T-helper 1 cell treated with Interleukin-12 subunit alpha and Interleukin-12 subunit beta and Interleukin-4 antibody, amounts not matched to agents 30 μg/mL and 1 μg/mL, for 36 hours (primary cell): Measurements from ENCODE around the gene ZDHHC8.

Experiments used
- H3K27ac Mint-ChIP-seq: one replicate; pipeline ENCODE4 v1.8.0; 2021; ENCODE audit warnings: mild to moderate bottlenecking, mixed read lengths
- H3K27me3 Mint-ChIP-seq: one replicate; pipeline ENCODE4 v1.8.0; 2021; ENCODE audit warnings: low read depth, mixed read lengths
- H3K36me3 Mint-ChIP-seq: one replicate; pipeline ENCODE4 v1.8.0; 2021; ENCODE audit warnings: low read depth, mixed read lengths
- H3K4me1 Mint-ChIP-seq: one replicate; pipeline ENCODE4 v1.8.0; 2021; ENCODE audit warnings: low read depth, mixed read lengths
- H3K4me3 Mint-ChIP-seq: one replicate; pipeline ENCODE4 v1.8.0; 2021; ENCODE audit warnings: mild to moderate bottlenecking, moderate library complexity, mixed read lengths
- H3K9me3 Mint-ChIP-seq: one replicate; pipeline ENCODE4 v1.8.0; 2021; ENCODE audit warnings: mixed read lengths

The ZDHHC8 gene

GRCh38 chr22:20137671-20138416, 6.2 kb downstream of the ZDHHC8 start:
- Mint-ChIP-seq H3K9me3 (no peaks in the 10 kb centered on the region), H3K36me3 (no peaks in the 10 kb centered on the region), H3K27ac (no peak overlapping the region), H3K27me3 (no peaks in the 10 kb centered on the region), H3K4me1 (peaks cover 6% of the 10 kb centered on the region), H3K4me3 (no peak overlapping the region)

DNA sequence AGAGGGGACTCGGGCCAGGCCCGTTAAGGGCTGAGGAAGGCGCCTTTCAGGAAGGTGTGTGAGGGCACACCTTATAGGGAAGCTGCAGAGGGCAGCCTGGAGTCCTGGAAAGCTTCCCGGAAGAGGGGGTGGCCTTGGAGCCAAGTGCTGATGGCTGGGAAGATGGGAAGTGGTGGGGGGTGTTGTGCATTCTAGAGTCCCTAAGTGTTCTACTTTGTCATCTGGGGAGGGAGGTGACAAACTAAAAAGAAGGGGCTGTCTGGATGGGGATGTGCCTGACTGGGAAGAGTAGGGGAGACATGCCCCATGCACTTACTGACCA, 6.8 kb downstream of the ZDHHC8 start:
- Mint-ChIP-seq H3K4me1 (peaks cover 3% of the 10 kb centered on the region), H3K27ac (no peak overlapping the region), H3K36me3 (no peaks in the 10 kb centered on the region), H3K27me3 (no peaks in the 10 kb centered on the region), H3K9me3 (no peaks in the 10 kb centered on the region), H3K4me3 (no peak overlapping the region)

- H3K36me3 Mint-ChIP-seq = no peaks in the 10 kb centered on the region
- H3K27ac Mint-ChIP-seq = no peak overlapping the region
- no peaks in the 10 kb centered on the region for H3K4me1 Mint-ChIP-seq
- H3K27me3 Mint-ChIP-seq = no peaks in the 10 kb centered on the region
- no peak overlapping the region for H3K4me3 Mint-ChIP-seq
- no peaks in the 10 kb centered on the region for H3K9me3 Mint-ChIP-seq
These were observed 7.3 kb downstream of the ZDHHC8 start for GRCh38 chr22:20138868-20139267.

GRCh38 chr22:20139391-20140106, 7.9 kb downstream of the ZDHHC8 start:
- Mint-ChIP-seq H3K4me3 (no peak overlapping the region), H3K4me1 (no peaks in the 10 kb centered on the region), H3K36me3 (no peaks in the 10 kb centered on the region), H3K9me3 (no peaks in the 10 kb centered on the region), H3K27me3 (no peaks in the 10 kb centered on the region), H3K27ac (no peak overlapping the region)

DNA sequence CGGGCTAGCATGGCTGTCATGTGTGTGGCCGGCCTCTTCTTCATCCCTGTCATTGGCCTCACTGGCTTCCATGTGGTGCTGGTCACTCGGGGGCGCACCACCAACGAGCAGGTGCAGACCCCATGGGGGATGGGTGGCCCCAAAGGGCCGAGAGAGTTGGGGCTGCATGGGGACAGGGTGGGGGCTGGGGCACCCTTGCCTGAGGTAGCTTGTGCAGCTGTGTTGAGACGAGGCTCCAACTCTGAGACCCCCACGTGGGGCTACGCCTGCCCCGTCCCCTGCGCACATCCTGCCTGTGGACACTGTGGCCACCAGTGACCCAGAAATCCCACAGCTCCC, 8.5 kb downstream of the ZDHHC8 start:
- Mint-ChIP-seq H3K4me1 (no peaks in the 10 kb centered on the region), H3K9me3 (no peaks in the 10 kb centered on the region)

DNA sequence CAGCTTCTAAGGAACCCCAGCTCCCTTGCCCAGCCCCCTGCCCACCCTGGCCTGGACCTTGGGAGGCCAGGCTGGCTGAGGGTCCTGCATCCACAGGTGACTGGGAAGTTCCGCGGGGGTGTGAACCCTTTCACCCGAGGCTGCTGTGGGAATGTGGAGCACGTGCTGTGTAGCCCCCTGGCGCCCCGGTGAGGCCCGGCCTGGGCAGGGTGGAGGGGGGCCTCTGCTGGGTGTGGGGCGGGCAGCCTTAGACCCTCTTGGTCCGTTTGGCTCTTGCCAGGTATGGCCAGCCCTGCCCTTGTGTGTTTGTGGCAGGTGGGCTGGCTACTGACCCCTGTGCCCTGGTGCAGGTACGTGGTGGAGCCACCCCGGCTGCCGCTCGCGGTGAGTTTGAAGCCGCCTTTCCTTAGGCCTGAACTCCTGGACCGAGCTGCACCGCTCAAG, 8.9 kb downstream of the ZDHHC8 start:
- H3K27me3 Mint-ChIP-seq = no peaks in the 10 kb centered on the region
- H3K9me3 Mint-ChIP-seq = no peaks in the 10 kb centered on the region
- H3K27ac Mint-ChIP-seq = no peak overlapping the region
- H3K4me3 Mint-ChIP-seq = no peak overlapping the region
- H3K4me1 Mint-ChIP-seq = no peaks in the 10 kb centered on the region
- no peaks in the 10 kb centered on the region for H3K36me3 Mint-ChIP-seq

More for the DNA sequence above, 8.5 kb downstream of the ZDHHC8 start:
- Mint-ChIP-seq H3K4me3 (no peak overlapping the region), H3K27me3 (no peaks in the 10 kb centered on the region), H3K27ac (no peak overlapping the region), H3K36me3 (no peaks in the 10 kb centered on the region)

GRCh38 chr22:20141186-20142077, 9.8 kb downstream of the ZDHHC8 start:
- H3K36me3 Mint-ChIP-seq = no peaks in the 10 kb centered on the region
- no peaks in the 10 kb centered on the region for H3K9me3 Mint-ChIP-seq
- H3K4me3 Mint-ChIP-seq = no peak overlapping the region
- H3K27me3 Mint-ChIP-seq = no peaks in the 10 kb centered on the region
- no peak overlapping the region for H3K27ac Mint-ChIP-seq
- no peaks in the 10 kb centered on the region for H3K4me1 Mint-ChIP-seq

- H3K4me1 Mint-ChIP-seq = no peaks in the 10 kb centered on the region
- H3K27ac Mint-ChIP-seq = no peak overlapping the region
- no peaks in the 10 kb centered on the region for H3K9me3 Mint-ChIP-seq
These were observed 11.4 kb downstream of the ZDHHC8 start for GRCh38 chr22:20142711-20143621.

DNA sequence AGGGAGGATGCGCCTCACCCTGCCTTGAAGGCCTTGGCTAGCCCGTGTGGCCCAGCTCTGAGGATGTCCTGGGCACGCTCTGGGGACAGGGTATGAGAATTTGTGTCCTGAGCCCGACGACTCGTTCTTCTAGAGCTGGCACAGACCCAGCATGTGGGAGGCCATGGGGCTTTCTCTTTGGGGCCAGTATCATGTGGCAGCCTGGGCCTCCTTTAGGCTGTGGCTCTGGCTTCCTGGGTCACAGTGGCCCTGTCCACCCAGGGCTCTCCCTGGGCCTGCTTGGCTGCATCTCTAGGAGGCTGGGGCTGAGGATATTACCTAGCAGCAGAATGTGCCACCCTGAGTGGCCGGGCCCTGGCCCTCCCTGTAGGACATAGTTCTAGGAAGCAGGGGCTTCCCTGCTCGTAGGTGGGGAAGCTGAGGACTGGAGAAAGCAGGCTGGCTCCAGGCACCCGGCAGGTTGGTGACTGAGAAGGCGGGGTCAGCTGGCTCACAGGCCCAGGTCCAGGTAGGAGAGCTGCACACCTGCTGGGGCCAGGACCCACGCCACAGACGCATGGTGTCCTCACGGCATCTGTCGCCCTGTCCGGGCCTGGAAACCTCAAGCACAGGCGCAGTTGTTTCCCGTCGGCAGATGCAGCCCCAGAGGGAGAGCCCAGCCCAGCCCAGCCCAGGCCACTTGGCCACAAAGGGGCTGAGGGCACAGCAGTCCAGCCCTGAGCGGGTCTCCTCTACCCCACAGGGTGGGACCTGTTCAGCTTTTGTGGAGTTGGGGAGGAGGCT, 12.5 kb downstream of the ZDHHC8 start:
- H3K4me3 Mint-ChIP-seq = no peak overlapping the region
- no peaks in the 10 kb centered on the region for H3K27me3 Mint-ChIP-seq
- H3K4me1 Mint-ChIP-seq = no peaks in the 10 kb centered on the region
- H3K9me3 Mint-ChIP-seq = no peaks in the 10 kb centered on the region
- no peak overlapping the region for H3K27ac Mint-ChIP-seq
- H3K36me3 Mint-ChIP-seq = no peaks in the 10 kb centered on the region

More at GRCh38 chr22:20142711-20143621, 11.4 kb downstream of the ZDHHC8 start:
- Mint-ChIP-seq H3K4me3 (no peak overlapping the region), H3K36me3 (no peaks in the 10 kb centered on the region), H3K27me3 (no peaks in the 10 kb centered on the region)

- no peaks in the 10 kb centered on the region for H3K36me3 Mint-ChIP-seq
- no peak overlapping the region for H3K27ac Mint-ChIP-seq
- H3K27me3 Mint-ChIP-seq = no peaks in the 10 kb centered on the region
- no peak overlapping the region for H3K4me3 Mint-ChIP-seq
- no peaks in the 10 kb centered on the region for H3K9me3 Mint-ChIP-seq
- no peaks in the 10 kb centered on the region for H3K4me1 Mint-ChIP-seq
These were observed 13.7 kb downstream of the ZDHHC8 start for GRCh38 chr22:20145206-20145831.

GRCh38 chr22:20145832-20146223, 14.2 kb downstream of the ZDHHC8 start:
- H3K9me3 Mint-ChIP-seq = no peaks in the 10 kb centered on the region
- no peaks in the 10 kb centered on the region for H3K4me1 Mint-ChIP-seq
- no peak overlapping the region for H3K27ac Mint-ChIP-seq
- no peaks in the 10 kb centered on the region for H3K36me3 Mint-ChIP-seq
- no peak overlapping the region for H3K4me3 Mint-ChIP-seq
- no peaks in the 10 kb centered on the region for H3K27me3 Mint-ChIP-seq

DNA sequence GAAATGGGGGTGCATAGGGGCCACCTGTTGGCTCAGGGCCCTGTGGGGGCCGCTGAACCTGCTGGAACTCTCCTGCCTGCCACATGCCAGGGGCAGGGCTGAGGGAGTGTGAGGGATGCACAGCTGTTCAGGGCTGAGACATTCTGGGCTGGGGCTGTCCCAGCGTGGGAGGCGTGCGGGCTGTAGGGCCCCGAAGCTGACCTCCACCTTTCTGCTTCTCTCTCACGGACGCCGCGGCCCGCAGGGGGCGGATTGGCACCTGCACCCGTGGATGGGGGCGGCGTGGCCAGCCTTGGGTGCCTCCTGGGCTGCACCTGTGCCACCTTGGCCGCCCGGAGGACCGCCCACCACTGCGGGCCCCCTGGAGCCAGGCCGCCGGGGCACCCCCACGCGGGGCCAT, 15.2 kb downstream of the ZDHHC8 start:
- Mint-ChIP-seq H3K4me3 (no peak overlapping the region), H3K36me3 (no peaks in the 10 kb centered on the region), H3K27ac (no peak overlapping the region), H3K4me1 (no peaks in the 10 kb centered on the region), H3K27me3 (no peaks in the 10 kb centered on the region), H3K9me3 (no peaks in the 10 kb centered on the region)
